Ascending aorta (tissue), 2 donors: Measurements from ENCODE around the gene FOXL3. TPM values are rescaled to one million over a fixed set of nuclear protein-coding genes. Genes with fewer than 3 reads are reported as not detected.

Experiments
- DNase-seq, 2 donors: peaks; one replicate each; pipeline ENCODE4 v3.0.0-alpha.2; 2019; ENCODE audit warnings: low spot score in 2 of 2
- H3K27ac ChIP-seq, 2 donors: fragments of 200-600 bp; sonication (generic); one replicate each; pipeline ENCODE4 v1.5.1; 2016 to 2017; ENCODE audit warnings: mild to moderate bottlenecking in 1 of 2
- H3K27me3 ChIP-seq: fragments of 200-600 bp; sonication (generic); one replicate; pipeline ENCODE4 v1.5.1; 2017
- H3K36me3 ChIP-seq, 2 donors: fragments of 200-600 bp; sonication (generic); one replicate each; pipeline ENCODE4 v1.5.1; 2016
- H3K4me1 ChIP-seq, 2 donors: fragments of 200-600 bp; sonication (generic); one replicate each; pipeline ENCODE4 v1.5.1; 2016 to 2017; ENCODE audit warnings: mild to moderate bottlenecking in 1 of 2
- H3K4me3 ChIP-seq, 2 donors: fragments of 200-600 bp; sonication (generic); one replicate each; pipeline ENCODE4 v1.5.1; 2016 to 2017; ENCODE audit warnings: mild to moderate bottlenecking in 1 of 2
- H3K9me3 ChIP-seq, 2 donors: fragments of 200-600 bp; sonication (generic); one replicate each; pipeline ENCODE4 v1.5.1; 2016
- CTCF ChIP-seq, 3 experiments: fragments of 200-600 bp in 2 of 3; fragments of 450-650 bp in 1 of 3; sonication (generic) in 2 of 3; IDR thresholded peaks; one replicate each; pipeline ENCODE4 v1.5.1; 2016 to 2019; ENCODE audit warnings: antibody characterized with exemption in 3 of 3, mild to moderate bottlenecking in 1 of 3, moderate library complexity in 1 of 3
- intact Hi-C: fragments of 100-400 bp; cut with DNase I; formaldehyde crosslinking; loops from one replicate; pipeline ENCODE4 v1.15.1; 2023
- total RNA-seq: library from RNA; depleted of rRNA; stranded (reverse); fragments of >200 nt; gene quantifications from one replicate; pipeline ENCODE4 v1.1.0, GENCODE V29; 2016

Gene FOXL3
- total RNA-seq, 1 donor from 2014 or later, result not detected

DNA sequence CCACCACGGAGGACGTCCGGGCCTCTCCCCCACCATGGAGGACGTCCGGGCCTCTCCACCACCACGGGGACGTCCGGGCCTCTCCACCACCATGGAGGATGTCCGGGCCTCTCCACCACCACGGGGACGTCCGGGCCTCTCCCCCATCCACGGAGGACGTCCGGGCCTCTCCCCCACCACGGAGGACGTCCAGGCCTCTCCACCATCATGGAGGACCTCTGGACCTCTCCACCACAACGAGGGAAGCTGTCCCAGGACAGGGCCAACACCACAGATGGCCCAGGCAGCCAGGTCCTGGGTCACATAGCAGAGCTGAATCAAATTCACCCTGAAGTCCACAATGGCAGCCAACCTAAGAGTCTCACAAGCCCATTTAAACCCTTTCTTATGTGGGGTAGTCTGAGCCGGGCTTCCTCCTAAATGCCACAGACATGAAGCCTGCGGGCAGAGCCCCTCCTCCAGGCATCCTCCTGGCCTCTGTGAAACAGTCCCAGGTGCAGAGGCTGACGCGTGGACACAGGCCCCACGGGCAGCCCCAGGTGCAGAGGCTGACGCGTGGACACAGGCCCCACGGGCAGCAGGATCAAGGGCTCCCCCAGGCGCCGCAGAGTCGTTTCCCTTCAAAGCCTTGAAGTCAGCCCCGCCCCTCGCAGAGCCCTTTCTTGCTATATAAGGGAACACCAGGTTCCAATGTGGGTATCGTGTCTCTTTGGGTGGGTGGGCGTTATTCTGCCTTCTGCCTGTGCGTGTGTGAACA lies 47.0 kb downstream of the FOXL3 start:
- peaks cover 17 to 20% of the 10 kb centered on the region in 2 donors for H3K4me1 ChIP-seq
- intact Hi-C loops, result no loop called here
- H3K27ac ChIP-seq, result no peak overlapping the region
- H3K9me3 ChIP-seq, result no peaks in the 10 kb centered on the region
- TF ChIP-seq CTCF (IDR thresholded peaks at IDR 0.05), result no peak
- H3K36me3 ChIP-seq, result no peaks in the 10 kb centered on the region
- H3K27me3 ChIP-seq, result no peaks in the 10 kb centered on the region
- H3K4me3 ChIP-seq, result no peak overlapping the region
- no peak for DNase-seq

DNA sequence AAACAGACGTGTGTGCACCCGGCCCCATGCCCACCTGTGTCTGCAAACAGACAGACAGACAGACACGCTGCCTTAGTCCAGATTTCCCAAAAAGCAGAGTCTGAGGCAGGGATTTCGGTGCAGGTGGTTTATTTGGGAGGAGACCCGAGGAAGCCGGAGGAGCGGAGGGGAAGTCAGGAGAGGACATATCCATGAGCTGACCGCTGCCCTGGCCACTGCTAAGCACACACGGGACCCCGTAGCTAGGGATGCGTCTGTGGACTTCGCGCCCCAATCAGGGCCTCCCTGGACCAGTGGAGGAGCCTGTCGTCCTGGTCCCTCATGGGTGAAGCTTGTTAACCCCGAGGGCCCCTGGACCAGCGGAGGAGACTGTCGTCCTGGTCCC lies 47.6 kb downstream of the FOXL3 start:
- DNase-seq, result no peak
- Histone ChIP-seq H3K27ac (no peak overlapping the region), H3K9me3 (no peaks in the 10 kb centered on the region), H3K27me3 (no peaks in the 10 kb centered on the region), H3K4me3 (no peak overlapping the region), H3K36me3 (no peaks in the 10 kb centered on the region), H3K4me1 (peaks cover 15 to 18% of the 10 kb centered on the region in 2 donors)
- intact Hi-C loops, result no loop called here
- no peak for TF ChIP-seq CTCF (IDR thresholded peaks at IDR 0.05)

- H3K4me1 ChIP-seq, result peaks cover 7 to 9% of the 10 kb centered on the region in 2 donors
- TF ChIP-seq CTCF (IDR thresholded peaks at IDR 0.05), result no peak
- no peaks in the 10 kb centered on the region for H3K36me3 ChIP-seq
- no peaks in the 10 kb centered on the region for H3K9me3 ChIP-seq
- no peak overlapping the region for H3K4me3 ChIP-seq
- intact Hi-C loops, result no loop called here
- no peaks in the 10 kb centered on the region for H3K27me3 ChIP-seq
- DNase-seq, result no peak
- H3K27ac ChIP-seq, result no peak overlapping the region
These were observed 48.5 kb downstream of the FOXL3 start for GRCh38 chr7:338295-339061.

DNA sequence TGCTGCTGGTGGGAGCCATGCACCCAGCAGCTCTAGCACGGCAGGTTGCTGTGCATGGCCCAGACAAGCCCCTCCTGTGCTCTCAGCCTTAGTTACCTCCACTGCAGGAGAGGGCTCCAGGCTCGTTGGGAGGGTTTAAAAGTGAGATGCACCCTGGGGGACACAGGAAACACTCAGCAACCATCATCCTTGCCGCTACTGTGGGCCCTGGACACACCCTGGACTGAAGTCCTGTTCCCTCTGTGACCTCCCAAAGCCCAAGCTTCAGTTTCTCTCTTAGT lies 49.0 kb downstream of the FOXL3 start:
- H3K36me3 ChIP-seq, result no peaks in the 10 kb centered on the region
- TF ChIP-seq CTCF (IDR thresholded peaks at IDR 0.05), result no peak
- H3K4me1 ChIP-seq, result peaks cover 7 to 9% of the 10 kb centered on the region in 2 donors
- H3K27ac ChIP-seq, result no peak overlapping the region
- no peak for DNase-seq
- intact Hi-C loops, result no loop called here
- H3K9me3 ChIP-seq, result no peaks in the 10 kb centered on the region
- H3K27me3 ChIP-seq, result no peaks in the 10 kb centered on the region
- no peak overlapping the region for H3K4me3 ChIP-seq

DNA sequence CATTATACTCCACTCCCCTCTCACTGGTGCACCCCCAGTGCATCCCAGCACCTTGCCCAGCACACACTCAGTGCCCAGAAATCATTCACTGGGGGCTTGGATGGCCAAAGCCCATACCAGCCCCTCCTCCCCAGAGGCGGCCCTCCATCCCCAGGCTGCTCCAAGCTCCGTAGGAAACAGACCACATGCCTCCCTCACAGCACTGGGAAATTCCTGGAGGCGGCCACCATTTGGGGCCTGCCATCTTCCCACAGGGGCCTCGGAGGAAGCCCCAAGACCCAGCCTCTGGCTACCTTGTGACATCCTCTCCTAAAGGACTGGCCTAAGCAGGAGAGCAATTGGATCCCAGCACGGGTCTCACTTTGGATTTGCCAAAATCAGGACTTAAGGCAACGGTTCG lies 49.7 kb downstream of the FOXL3 start:
- intact Hi-C loops, result no loop called here
- Histone ChIP-seq H3K4me1 (peaks cover 7 to 9% of the 10 kb centered on the region in 2 donors), H3K27ac (no peak overlapping the region), H3K36me3 (no peaks in the 10 kb centered on the region), H3K4me3 (no peak overlapping the region), H3K9me3 (no peaks in the 10 kb centered on the region), H3K27me3 (no peaks in the 10 kb centered on the region)
- no peak for DNase-seq
- TF ChIP-seq CTCF (IDR thresholded peaks at IDR 0.05), result no peak
